ENCODE results near the gene NFIX.

NFIX gene

DNA sequence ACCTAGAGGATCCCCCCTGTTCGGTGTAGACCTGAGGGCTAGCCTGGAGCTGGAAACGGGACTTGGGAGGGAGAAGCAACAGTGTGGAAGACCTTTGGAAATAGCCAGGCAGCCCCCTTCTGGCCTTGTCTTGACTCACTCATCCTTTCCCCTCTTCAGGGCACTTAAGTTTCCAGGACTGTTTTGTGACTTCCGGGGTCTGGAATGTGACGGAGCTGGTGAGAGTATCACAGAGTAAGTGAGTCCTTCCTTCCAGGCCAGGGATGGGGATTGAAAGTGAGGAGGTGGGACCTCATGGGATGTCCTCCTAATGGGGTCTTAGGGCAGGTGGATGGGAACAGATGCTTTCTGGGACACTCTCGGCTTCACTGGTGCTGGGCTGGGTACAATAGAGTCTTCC is 78.0 kb downstream of the NFIX start:
- no peak for DNase-seq (ENCODE audit: low read depth)

DNA sequence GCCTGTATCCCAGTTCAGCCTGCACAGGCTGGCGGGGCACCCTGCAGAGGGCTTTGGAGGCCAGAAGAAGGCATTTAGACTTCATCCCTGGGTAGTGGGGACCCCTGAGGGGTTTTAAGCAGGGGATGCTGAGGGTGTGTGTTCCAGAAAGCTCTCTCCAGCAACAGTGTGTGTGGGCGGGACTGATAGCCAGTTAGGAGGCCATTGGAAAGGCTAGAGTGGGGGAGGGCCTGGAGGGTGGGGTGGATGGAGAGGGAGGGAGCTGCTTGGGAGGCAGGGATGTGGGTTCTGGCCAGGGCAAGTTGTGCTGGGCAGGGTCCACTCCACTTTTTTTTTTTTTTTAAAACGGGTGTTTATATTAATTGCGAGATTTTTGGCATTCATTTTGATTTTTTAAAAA is 79.1 kb downstream of the NFIX start:
- no peak for DNase-seq (ENCODE audit: low read depth)

DNA sequence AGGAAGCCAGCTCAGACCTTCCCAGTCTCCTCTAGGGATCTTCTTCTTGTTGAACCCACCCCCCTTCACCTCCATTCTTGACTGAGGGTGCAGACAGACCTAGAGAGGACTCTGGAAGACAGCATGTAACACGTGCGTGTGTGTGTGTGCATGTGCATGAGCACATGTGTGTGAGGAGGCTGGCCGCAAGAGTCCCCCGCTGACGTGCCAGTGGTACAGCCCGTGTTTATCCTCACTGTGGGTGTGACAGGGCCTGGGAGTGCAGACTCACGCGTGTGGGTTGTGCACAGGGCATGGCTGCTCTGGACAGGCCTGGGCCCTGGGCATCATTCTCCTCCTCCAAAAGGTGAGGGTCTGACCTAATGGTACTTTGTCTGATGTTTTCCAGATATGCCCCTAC is 81.0 kb downstream of the NFIX start:
- no peak for DNase-seq (ENCODE audit: low read depth)

DNA sequence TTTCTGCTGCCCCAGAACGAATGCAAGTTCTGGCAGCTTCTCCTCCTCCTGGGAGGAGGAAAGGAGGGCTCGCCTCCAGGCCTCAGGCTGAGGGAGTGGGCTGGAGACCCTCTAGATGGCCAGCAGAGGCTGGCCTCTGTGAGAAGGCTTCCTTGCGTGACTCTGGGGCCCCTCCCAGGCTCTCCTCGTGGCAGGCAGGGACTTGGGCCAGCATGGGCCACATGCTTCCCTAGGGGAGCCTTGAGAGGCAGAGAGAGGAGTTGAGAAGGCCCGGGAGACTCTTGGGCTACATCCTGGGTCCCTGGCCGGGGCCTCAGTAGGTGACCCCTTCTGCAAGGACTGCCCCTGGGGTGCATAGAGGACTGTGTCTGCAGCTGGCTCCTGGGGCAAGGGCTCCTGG is 81.5 kb downstream of the NFIX start:
- DNase-seq (ENCODE audit: low read depth), result no peak

DNA sequence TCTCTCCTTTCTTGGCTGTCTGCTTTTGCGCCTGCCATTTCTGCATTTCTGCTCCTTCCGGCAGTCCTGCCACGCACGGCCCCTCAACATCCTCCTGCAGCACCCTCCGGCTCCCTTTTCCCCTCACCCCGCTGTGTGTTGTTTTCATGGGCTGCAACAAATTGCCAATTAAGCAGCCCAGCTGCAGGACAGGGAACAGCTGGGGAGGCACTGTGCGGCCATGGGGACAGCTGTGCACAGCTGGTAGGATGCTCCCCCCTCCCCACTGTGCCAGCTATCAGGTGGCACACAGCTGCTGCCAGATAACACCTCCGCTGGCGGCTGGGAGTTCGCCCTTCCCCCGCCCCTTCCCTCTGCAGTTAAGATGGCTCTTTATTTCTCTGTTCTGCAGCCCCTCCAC is 82.0 kb downstream of the NFIX start:
- no peak for DNase-seq (ENCODE audit: low read depth)

DNA sequence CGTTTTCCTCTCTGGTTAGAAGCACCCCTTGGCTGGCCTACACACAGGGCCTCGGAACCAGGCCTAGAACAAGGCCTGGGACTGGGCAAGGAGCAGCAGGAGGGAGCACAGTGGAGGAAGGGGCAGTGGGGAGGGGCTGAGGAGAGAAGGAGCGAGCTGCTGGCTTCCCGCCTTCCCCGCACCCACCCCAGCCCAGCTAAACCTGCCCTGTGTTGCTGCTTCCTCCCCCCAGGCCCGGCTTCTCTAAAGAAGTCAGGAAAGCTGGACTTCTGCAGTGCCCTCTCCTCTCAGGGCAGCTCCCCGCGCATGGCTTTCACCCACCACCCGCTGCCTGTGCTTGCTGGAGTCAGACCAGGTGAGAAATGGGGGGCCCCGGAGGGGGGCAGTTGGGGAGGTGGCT is 83.1 kb downstream of the NFIX start:
- DNase-seq (ENCODE audit: low read depth), result no peak

DNA sequence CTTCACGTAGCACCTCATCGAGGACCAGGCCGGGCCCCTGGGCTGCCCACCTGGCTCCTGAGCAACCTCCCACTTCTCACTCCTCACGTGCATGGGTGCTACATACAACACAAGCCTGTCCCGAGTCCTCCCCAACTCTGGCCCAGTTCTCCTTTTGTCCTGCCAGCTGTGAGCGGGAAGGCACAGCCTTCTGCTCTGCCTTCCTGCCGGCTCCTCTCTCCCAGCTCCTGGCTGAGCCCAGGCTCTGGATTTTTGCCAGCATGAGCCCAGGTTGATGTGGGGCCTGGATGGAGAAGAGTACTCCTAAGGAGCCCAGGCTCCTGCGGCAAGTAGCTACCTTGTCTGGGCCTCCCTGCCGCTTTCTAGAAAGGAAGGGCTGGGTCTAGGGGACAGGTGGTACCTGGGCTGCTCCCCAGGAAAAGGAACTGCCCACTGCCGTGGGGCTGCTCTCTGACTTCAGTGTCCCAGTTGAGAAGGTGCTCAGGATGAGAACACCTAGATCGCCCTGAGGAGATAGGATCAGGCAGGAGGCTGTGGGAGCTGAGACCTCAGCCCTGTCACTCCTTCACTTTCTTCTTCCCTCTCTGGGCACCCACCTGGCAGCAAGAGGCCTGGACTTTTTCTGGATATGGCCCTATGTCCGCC is 83.7 kb downstream of the NFIX start:
- no peak for DNase-seq (ENCODE audit: low read depth)

DNA sequence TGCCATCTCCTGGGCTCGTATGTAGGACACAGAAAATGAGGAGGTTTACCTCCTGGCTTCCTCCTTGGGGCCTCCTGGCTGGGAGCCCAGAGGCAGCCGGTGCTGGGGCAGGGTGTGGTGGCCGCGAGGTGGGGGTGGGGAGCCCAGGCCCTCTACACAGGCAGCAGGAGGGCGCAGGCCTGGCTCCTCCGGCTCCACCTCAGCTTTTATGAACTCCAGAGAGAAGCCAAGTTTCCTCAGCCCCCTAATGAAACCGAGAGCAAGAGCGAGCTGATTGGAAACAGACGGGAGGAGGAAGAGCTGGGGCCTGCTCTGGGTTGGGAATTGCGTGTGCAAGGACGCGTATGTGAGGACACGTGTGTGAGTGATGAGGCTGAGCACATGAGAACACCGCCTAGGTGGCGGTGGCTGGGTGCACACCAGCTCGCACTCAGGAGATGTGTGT is 84.3 kb downstream of the NFIX start:
- DNase-seq (ENCODE audit: low read depth), result no peak

DNA sequence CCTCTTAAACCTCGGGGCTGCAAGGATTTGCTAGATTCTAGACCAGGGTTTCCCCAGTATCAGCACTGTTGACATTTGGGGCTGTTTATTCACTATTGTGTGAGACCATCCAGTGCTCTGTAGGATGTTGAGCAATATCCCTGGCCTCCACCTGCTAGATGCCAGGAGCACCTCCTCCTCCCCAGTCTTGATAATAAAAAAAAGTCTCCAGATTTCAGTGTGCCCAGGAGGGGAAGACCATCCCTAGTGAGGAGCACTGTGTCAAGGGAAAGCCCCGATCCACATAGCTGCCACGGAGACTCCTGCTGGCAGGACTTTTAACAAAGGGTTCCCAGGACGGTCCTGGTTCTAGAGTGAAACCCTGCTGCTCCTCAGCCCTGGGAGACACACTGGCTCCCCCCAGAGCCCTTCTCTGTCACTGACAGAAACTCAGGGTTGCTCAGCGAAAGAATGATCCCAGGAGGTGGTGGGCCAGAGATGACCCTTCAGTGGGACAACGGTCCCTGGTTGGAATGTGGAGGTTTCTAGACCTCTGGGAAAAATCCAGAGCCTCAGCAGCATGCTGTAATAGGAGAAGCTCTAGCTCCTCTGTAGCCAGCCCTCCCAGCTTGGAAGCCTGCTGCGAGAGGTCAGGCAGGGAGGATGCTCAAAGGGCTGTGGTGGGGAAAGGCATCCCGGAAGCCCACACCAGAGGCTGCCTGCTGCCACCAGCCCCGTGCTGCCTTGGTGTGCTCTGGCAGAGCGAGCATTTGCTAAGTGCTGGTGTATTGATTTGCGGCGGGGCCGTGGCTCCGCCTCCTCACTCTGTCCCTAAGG is 87.1 kb downstream of the NFIX start:
- DNase-seq (ENCODE audit: low read depth), result no peak

DNA sequence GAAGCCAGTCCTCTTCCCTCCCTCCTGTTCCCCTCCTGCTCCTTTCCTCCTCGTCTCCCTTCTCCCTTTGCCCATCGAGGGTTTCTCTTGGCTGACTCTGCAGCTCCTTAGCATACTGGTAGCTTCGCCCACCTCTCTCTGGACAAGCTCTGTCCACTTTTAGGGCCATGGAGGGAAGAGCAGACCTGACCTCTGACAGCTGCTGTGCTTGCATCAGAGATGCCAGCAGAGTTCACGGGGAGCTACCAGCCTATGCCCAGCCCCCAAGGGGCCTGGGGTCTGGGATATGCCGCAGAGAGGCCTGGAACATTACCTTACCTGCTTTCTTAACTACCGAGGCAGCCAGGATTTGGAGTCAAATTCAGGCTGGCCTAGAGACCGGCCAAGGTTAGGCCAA is 87.7 kb downstream of the NFIX start:
- DNase-seq (ENCODE audit: low read depth), result no peak

DNA sequence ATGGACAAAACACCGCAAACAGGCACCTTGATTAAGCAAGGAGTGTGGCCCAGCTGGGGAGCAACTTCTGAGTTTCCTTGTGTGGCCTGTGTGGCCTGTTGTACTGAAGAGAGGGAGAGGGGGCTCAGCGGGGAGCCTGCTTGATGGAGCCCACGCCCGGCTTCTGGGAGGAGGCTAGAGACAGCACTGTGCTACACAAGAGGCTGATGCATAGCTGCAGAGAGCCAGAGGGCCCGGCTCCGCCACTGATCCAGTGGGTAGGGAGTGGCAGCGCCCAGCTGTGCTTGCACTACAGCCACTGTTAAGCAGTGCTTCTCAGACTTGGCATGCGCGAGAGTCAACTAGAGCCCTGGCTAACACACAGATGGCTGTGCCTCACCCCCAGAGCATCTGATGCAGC is 88.4 kb downstream of the NFIX start:
- no peak for DNase-seq (ENCODE audit: low read depth)

DNA sequence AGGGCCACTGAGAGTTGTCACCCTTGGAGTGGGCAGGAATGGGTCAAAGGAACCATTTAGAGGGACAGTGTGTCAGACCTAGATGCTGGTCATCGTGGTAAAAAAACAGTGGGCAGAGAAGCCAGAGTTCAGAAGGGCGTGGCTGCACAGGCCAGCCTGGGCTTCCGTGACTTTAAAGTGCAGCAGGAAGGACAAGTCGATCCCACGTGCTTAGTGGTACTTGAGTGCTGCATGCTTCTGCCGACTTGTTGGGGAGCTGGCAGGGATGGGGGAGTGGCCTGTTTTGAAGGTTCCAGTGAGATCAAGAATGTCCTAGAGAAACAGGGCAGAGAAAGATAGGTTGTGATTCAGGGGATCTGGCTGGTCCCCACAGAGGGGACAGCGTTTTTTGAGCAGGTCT is 90.4 kb downstream of the NFIX start:
- no peak for DNase-seq (ENCODE audit: low read depth)

DNA sequence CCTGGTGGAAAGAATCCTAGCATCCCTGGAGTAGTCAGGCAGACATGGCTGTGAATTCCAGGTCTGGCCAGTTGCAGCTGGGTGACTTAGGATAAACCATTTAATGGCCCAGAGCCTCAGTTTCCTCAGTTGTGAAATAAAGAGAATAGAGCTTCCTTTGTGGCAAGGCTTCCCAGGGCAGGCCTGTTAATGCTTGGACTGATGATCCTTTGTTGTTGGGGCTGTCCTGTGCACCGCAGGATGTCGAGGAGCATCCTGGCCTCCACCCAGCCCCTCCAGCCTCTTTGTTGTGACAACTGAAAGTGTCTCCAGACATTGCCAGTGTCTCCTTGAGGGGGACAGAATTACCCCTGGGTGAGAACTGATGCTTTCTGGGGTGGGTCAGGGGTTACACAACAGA is 91.1 kb downstream of the NFIX start:
- no peak for DNase-seq (ENCODE audit: low read depth)

DNA sequence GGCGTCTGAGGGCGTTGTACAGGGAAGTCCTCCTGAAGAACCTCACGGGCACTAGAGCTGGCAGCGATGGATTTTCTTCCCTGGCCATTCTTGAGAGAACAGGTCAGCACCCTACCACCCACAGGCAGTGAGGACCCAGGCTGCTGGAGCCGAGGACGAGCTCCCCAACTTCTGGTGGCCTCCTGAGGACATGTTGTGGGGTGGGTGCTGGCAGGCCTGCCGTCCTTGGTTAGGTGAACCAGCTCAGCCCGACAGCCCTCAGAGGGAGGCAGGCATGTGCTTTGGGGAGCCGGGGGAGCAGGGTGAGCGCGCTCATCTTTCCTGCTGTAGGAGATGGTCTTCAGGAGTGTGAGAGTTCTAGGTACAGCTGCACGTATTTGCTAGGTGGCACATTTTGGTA is 92.0 kb downstream of the NFIX start:
- DNase-seq (ENCODE audit: low read depth), result no peak

DNA sequence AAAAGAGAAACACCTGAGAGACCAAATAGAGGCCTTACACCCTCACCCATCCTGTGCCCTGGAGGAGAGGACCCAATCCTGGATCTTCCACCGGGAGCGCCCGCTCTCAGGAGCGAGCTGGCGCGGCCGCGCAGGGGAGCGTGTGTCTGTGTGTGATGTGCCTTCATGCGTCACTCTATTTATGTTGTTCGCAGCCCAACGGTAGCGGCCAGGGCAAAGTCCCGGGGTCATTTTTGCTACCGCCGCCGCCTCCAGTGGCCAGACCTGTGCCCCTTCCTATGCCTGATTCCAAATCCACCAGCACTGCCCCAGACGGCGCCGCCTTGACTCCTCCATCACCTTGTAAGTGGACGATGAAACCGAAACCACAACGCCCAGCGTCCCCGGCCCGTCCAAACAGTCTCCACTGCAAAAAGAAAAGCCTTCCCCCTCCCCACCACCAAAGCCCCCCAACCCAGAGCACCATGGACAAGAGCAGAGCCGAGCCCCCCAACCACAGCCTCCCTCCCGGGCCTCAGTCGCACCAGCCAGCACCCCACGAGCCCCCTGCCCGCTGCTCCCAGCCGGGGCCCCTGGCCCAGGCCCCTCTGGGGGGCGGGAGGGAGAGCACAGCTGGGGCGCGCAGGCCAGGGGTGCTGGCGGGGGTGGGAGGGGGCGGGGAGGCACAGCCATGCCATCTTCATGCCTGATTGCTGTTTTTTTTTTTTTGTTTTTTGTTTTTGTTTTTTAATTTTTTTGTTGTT is 92.7 kb downstream of the NFIX start:
- DNase-seq (ENCODE audit: low read depth), result no peak

DNA sequence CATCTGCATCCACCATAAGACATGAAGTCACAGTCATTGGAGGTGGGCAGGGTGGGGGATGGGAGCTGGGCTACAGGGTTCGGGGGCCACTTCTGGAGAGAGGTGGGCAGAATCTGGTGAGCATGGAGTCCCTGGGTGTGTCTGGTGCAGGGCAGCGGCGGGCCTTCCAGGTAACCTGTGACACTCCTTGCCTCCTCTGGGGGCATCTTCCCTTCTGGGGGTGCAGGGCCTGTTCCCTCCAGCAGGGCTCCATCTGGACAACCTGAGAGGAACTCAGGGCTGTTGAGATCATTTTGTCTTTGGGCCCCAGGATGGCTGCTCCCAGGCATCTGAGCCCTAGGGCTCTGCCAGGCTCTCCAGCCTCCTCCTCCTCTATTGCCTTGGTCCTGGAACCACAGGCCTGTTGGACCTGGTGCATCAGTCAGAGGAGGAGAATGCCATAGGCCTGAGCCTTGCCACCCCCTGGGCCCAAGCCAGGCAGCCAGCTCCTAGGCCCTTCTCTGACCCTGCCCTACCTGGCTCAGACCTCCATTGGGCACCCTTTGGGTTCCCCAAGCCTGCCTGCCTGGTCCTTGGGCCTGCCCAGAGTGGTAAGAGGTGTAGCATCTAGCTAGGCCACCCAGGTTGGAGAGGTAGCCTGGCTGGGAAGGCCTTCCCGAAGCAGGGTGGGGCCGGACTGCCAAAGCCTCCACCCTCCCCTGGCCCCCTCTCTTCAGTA is 94.0 kb downstream of the NFIX start:
- DNase-seq (ENCODE audit: low read depth), result no peak

DNA sequence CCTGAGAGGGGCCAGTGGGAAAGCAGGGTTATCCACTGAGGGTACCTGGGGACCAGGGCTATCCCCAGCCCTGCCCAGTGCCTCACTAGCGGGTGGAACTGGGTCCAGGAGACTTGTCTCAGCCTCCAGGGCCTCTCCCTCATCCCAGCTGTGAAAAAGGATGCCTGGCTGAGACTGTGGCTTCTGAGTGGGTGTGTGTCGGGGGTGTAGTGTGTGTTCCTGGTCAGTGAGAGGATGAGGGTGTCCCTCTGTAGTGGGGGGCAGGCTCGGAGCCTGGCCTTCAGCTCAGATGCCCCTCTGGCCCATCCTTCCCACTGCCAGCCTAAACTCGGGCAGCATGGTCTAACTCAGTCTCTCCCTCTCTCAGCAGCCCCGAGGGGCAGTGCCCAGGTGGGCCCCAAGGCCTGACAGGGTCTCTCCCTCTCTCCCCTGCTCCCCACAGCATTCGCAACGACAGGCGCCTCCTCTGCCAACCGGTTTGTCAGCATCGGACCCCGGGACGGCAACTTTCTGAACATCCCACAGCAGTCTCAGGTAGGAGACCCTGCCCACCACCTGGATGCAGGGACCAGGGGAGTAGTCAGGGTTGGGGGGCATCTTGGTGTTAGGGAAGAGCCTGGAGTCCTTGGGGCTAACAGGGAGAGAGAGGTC is 94.7 kb downstream of the NFIX start:
- no peak for DNase-seq (ENCODE audit: low read depth)

DNA sequence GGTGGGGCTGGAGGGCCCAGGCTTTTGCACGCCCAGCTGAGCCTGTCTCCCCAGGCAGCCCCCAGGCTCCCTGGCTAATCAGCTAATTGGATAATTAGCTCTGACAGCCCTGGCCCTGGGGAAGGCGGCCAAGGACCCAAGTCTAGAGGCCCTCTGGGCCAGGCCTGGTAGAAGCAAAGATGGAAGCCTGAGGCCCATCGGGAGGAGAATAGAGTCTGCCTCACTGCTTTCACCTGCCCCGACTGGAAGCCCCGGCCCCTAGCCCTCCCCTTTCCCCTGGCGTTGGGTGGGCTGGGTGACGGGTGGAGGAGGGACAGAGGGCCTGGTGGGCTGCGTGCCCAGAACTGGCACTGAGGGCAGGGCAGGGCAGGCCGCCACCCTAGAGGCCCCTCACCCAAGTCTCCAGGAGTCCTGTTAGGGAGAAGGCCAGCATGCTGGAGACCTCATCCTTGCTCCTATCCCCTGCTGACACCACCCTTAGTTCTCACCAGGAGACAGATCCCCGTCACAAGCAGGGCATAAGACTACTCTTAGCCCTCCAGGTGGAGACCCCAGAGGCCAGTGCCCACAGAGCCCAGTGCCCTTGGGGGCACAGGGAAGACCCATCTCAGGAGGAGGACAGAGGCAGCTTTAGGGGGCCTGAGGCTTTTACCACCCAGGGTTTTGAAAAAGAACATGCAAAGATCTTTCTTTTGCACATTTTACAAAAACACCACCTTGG is 95.4 kb downstream of the NFIX start:
- DNase-seq (ENCODE audit: low read depth), result no peak

DNA sequence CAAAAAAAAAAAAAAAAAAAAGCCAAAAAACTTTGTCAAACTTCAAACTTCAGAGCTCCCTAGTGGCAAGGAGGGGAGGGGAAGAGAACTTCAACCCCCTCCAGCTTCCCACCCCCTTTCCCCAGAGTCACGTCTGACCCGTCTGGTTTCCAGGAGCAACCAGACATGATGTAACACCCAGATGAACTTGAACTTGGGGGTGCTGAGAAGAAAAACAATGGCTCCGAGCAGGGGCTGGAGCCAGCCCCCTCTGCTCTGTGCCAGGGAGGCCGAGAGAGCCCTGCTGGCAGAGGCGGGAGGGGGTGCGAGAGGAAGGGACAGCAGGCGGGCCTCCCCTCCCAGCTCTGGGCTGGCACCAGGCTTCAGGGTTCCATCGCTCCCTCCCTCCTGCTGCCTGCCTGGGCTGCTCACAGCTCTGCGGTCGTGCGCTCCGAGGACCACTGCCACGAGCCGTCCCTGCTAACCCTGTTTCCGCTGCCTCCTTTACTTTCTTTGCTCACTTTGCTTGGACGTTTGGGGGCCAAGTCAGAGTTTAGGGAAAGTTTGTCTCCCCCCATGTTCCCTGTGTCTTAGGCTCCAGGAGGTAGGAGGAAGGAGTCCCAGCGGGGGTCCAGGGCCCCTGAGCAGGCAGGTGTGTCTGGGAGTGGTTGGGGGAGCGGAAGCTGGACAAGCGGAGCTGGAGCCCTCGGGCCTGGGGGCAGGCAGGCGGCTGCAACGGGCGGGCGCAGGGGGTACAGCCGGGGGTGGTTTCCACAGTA is 96.3 kb downstream of the NFIX start:
- no peak for DNase-seq (ENCODE audit: low read depth)

DNA sequence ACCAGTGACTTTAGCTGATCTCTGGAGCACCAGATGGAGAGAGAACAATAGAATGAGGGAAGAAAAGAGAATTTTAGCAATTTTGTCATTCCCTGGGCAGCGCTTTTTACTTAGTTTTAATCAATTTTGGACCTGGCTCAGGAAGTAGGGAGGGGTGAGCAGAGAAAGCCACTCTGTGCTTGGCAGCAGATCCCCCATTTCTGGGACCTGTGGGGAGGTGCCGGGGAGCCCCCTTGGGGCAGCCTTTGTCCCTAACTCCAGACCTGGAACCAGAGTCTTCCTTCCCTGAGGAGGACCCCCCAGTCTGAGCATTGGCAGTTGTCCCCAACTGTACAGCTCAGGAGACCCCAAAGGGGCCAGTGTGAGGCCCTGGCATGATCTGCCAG is 96.9 kb downstream of the NFIX start:
- no peak for DNase-seq (ENCODE audit: low read depth)

Data from activated T-cell treated with anti-CD3 and anti-CD28 coated beads for 48 hours (primary cell).